Muscle layer of duodenum (tissue), 2 donors: ENCODE data around the gene AKR1B1.

Source experiments
- H3K27ac ChIP-seq: one replicate; pipeline ENCODE4 v1.7.0; 2013; ENCODE audit warnings: mild to moderate bottlenecking, low read length
- H3K27me3 ChIP-seq: one replicate; pipeline ENCODE4 v1.7.0; 2013; ENCODE audit warnings: low read depth, mild to moderate bottlenecking, control low read depth, low read length
- H3K36me3 ChIP-seq, 2 donors: one replicate each; pipeline ENCODE4 v1.7.0; 2013; ENCODE audit warnings: low read length in 2 of 2, control low read depth in 1 of 2, mild to moderate bottlenecking in 1 of 2; ENCODE audit not compliant: insufficient read depth in 2 of 2, control insufficient read depth in 1 of 2
- H3K4me1 ChIP-seq, 2 donors: one replicate each; pipeline ENCODE4 v1.7.0; 2013; ENCODE audit warnings: low read length in 2 of 2, mild to moderate bottlenecking in 2 of 2, control low read depth in 1 of 2, moderate library complexity in 1 of 2; ENCODE audit not compliant: insufficient read depth in 2 of 2, control insufficient read depth in 1 of 2
- H3K4me3 ChIP-seq, 2 donors: one replicate each; pipeline ENCODE4 v1.7.0; 2013; ENCODE audit warnings: low read length in 2 of 2, low read depth in 1 of 2, mild to moderate bottlenecking in 1 of 2
- H3K9me3 ChIP-seq, 2 donors: one replicate each; pipeline ENCODE4 v1.7.0; 2013; ENCODE audit warnings: low read length in 2 of 2, control low read depth in 1 of 2, mild to moderate bottlenecking in 1 of 2; ENCODE audit not compliant: control insufficient read depth in 1 of 2
- donor health status: healthy.

Gene AKR1B1

GRCh38 chr7:134443396-134444070 lies 15.4 kb downstream of the AKR1B1 start:
- no peak overlapping the region for H3K27ac ChIP-seq
- no peak overlapping the region for H3K4me3 ChIP-seq
- H3K4me1 ChIP-seq: no peaks in the 10 kb centered on the region
- no peaks in the 10 kb centered on the region for H3K9me3 ChIP-seq
- H3K36me3 ChIP-seq: peaks cover 50 to 86% of the 10 kb centered on the region in 2 donors
- H3K27me3 ChIP-seq: no peaks in the 10 kb centered on the region

GRCh38 chr7:134442441-134443220 lies 16.3 kb downstream of the AKR1B1 start:
- no peak overlapping the region for H3K27ac ChIP-seq
- H3K27me3 ChIP-seq: no peaks in the 10 kb centered on the region
- H3K4me3 ChIP-seq: no peak overlapping the region
- H3K4me1 ChIP-seq: no peaks in the 10 kb centered on the region
- no peaks in the 10 kb centered on the region for H3K9me3 ChIP-seq
- H3K36me3 ChIP-seq: peaks cover 41 to 77% of the 10 kb centered on the region in 2 donors

- H3K9me3 ChIP-seq: no peaks in the 10 kb centered on the region
- no peak overlapping the region for H3K4me3 ChIP-seq
- peaks cover 30 to 64% of the 10 kb centered on the region in 2 donors for H3K36me3 ChIP-seq
- H3K27me3 ChIP-seq: no peaks in the 10 kb centered on the region
- H3K4me1 ChIP-seq: no peaks in the 10 kb centered on the region
- H3K27ac ChIP-seq: no peak overlapping the region
These were observed 17.6 kb downstream of the AKR1B1 start for GRCh38 chr7:134441264-134441663.

GRCh38 chr7:134440476-134440875 lies 18.4 kb downstream of the AKR1B1 start:
- Histone ChIP-seq H3K27me3 (no peaks in the 10 kb centered on the region), H3K4me3 (no peak overlapping the region), H3K27ac (no peak overlapping the region), H3K9me3 (no peaks in the 10 kb centered on the region), H3K4me1 (no peaks in the 10 kb centered on the region), H3K36me3 (peaks cover 23 to 56% of the 10 kb centered on the region in 2 donors)

GRCh38 chr7:134440067-134440466 lies 18.8 kb downstream of the AKR1B1 start:
- H3K4me1 ChIP-seq: no peaks in the 10 kb centered on the region
- no peak overlapping the region for H3K4me3 ChIP-seq
- H3K9me3 ChIP-seq: no peaks in the 10 kb centered on the region
- no peak overlapping the region for H3K27ac ChIP-seq
- H3K36me3 ChIP-seq: peaks cover 23 to 52% of the 10 kb centered on the region in 2 donors
- H3K27me3 ChIP-seq: no peaks in the 10 kb centered on the region

- Histone ChIP-seq H3K9me3 (no peaks in the 10 kb centered on the region), H3K36me3 (peaks cover 13 to 41% of the 10 kb centered on the region in 2 donors), H3K27me3 (no peaks in the 10 kb centered on the region), H3K4me3 (no peak overlapping the region), H3K27ac (no peak overlapping the region), H3K4me1 (no peaks in the 10 kb centered on the region)
These were observed 20.0 kb downstream of the AKR1B1 start for GRCh38 chr7:134438946-134439345.

GRCh38 chr7:134435161-134435920 lies 23.6 kb downstream of the AKR1B1 start:
- H3K27me3 ChIP-seq: no peaks in the 10 kb centered on the region
- no peaks in the 10 kb centered on the region for H3K9me3 ChIP-seq
- no peak overlapping the region for H3K4me3 ChIP-seq
- peaks cover 6% of the 10 kb centered on the region in 2 donors for H3K4me1 ChIP-seq
- peaks cover 0 to 5% of the 10 kb centered on the region in 2 donors for H3K36me3 ChIP-seq
- no peak overlapping the region for H3K27ac ChIP-seq

GRCh38 chr7:134434701-134435100 lies 24.2 kb downstream of the AKR1B1 start:
- H3K4me3 ChIP-seq: no peak overlapping the region
- H3K9me3 ChIP-seq: no peaks in the 10 kb centered on the region
- no peaks in the 10 kb centered on the region for H3K27me3 ChIP-seq
- no peak overlapping the region for H3K27ac ChIP-seq
- peaks cover 6% of the 10 kb centered on the region in 2 donors for H3K4me1 ChIP-seq
- H3K36me3 ChIP-seq: no peaks in the 10 kb centered on the region

- Histone ChIP-seq H3K36me3 (no peaks in the 10 kb centered on the region), H3K4me1 (peaks cover 6% of the 10 kb centered on the region in 2 donors), H3K27me3 (no peaks in the 10 kb centered on the region), H3K9me3 (no peaks in the 10 kb centered on the region), H3K27ac (no peak overlapping the region), H3K4me3 (no peak overlapping the region)
These were observed 25.5 kb downstream of the AKR1B1 start for GRCh38 chr7:134433430-134433829.

GRCh38 chr7:134432296-134433152 lies 26.4 kb downstream of the AKR1B1 start:
- Histone ChIP-seq H3K4me3 (peak overlapping the region; percentile 61 to 62), H3K9me3 (no peaks in the 10 kb centered on the region), H3K4me1 (peaks cover 6% of the 10 kb centered on the region in 2 donors), H3K27me3 (no peaks in the 10 kb centered on the region), H3K36me3 (no peaks in the 10 kb centered on the region), H3K27ac (peak overlapping the region; percentile 82)
